KG1 (cell line): Measurements from ENCODE around the gene TRMT2A.

Experiments
- DNase-seq: peaks from one replicate; lab custom pipeline; 2025; lab: John Stamatoyannopoulos, UW

Gene TRMT2A

DNA sequence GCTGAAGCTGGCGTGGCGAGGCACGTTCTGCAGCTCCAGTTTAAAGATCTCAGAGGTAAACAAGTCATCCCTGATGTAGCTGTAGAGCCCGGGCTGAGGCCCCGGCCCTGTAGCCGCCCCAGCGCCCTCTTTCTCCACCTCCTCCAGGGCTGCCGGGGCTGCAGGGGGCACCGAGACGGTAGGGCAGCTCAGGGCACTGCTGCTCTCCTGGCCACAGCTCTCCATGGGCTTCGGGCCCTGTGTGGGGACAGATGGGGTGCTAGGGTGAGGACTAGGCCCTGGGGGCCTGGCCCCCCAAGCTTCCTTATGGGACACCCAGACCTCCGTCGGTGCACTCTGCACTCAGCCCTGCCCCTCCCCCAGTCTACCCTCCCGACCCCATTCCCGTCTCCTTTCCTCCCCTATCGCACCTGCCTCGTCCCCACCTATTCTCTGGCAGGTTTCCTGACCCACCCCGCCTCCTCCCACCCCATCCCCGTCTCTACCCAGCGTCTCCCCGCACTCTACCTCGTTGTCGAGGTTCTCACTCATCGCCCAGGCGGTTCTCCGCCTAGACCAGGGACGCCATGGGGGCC, 563 bp downstream of the TRMT2A start:
- no peak for DNase-seq

DNA sequence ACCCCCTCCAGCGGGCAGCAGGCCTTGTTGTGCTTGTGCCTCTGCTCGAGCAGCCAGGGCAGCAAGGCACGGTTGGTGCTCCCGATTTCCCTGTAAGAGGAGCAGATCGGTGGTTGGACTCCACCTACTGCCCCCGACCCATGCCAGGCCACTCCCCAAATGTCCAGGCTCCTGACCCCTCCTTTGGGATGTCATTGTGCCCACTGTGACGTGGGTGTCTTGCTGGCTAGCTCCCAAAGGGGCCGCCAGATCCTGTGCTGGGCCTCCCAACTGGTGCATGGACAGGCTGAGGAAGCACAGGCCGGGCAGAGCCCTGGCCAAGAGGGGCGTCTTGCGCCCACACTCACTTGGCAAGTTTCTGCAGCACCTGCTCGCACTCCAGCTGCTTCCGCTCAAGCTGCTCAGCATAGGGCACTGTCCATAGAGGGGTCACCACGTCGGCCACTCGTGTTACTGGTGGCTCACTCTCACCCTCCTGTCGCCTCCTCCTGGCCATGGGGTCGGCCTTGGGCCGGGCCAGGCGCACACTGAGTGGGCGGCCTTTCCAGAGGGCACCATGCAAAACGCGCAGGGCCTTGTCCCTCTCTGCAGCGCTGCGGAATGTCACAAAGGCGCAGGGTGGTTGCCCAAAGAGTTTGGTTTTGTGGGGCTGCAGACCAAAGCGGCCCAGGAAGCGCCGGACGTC, 1.2 kb downstream of the TRMT2A start, which contains the start of gene RANBP1:
TSS of gene RANBP1 (plus strand) at position 414 of the 685 bp plus-strand sequence. CDS start at position 495, 81 bp downstream.
- no peak for DNase-seq

DNA sequence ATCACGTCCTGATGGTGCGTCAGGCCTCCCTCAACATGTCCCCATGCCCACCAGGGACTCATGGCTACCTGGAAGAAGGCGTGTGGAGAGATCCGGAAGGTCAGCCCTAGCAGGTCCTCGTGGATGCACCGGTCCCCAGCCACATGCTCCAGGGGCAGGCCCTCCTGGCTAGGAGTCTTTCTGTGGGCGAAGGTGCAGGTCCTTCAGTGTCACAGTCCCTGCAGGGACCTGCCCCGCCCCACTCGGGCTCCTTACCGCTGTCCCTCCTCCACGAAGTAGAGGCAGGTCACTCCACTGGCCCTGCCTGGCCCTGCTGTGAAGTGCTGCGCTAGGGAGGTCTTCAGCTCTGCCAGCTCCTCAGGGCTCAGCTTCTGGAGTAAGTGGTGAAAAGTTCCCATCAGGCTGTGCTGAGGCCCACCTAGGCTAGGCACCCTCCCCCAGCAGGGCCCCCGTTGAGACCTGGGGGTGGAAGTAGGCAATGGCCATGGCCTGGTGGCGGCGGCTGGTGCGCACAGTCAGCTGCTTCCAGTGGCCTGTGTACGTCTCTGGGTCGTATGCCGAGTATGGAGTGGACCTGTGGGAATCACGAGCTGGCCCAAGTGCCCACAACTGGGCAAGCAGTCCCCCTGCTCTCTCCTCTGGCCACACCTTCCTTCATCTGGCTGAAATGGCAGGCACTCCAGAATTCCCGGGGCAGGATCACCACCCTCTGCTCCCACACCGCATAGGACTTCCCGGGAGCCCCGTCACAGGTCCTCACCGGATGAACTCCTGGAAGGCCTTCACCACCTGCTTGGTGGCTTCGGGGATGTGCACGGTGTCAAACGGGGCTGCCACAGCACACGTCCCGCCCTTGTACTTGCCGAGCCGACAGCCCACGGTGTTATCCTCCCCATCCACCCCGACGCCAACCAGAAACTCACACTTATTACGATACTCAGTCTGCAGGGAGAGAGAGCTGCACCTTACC, 2.2 kb downstream of the TRMT2A start:
- no peak for DNase-seq

- no peak for DNase-seq
Observed at GRCh38 chr22:20113551-20114310, 3.3 kb downstream of the TRMT2A start.

- no peak for DNase-seq
Observed at GRCh38 chr22:20112623-20113511, 4.2 kb downstream of the TRMT2A start.

DNA sequence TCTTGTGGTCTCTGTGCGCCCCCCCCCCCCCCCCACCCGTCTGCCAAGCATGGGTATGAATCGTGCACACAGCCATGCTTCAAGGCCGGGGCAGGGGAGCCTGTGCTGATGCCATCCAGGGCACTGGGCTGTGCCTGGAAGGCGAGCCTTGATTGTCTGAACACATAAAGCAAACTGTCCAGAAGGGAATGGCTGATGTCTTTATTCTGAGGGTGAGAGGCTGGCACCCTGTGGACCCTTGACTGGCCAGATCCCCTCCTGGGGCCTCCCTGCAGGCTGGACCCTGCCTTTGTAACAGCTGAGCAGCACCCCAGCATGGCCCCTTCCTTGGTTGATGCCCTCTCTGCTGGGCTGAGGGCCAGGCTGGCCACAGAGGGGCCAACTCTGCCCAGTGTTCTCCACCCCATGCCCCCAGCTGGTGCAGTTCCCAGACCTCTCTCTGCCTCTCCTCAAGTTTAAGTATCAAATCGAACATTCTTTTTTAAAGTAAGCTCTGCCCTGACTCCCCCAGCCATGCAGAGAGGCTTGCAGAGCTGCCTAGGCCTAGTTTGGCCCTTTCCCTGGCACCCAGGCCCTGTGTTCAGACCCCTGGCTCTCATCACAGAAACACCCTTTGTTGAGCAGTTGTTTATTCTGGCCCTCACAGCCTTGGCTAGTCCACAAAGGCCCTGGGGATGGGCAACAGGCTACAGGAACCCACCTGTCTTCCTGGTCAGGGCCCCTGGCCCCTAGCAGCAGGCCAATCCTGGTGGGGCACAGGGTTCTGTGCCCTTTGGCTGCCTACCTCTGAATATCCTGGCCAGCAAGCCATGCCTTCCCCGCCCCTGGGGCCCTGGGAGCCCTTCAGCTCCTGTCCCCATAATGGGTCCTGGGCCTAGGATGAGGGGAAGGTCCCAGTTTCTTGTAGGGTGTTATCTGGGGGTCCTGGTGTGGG, 5.1 kb downstream of the TRMT2A start:
- no peak for DNase-seq

DNA sequence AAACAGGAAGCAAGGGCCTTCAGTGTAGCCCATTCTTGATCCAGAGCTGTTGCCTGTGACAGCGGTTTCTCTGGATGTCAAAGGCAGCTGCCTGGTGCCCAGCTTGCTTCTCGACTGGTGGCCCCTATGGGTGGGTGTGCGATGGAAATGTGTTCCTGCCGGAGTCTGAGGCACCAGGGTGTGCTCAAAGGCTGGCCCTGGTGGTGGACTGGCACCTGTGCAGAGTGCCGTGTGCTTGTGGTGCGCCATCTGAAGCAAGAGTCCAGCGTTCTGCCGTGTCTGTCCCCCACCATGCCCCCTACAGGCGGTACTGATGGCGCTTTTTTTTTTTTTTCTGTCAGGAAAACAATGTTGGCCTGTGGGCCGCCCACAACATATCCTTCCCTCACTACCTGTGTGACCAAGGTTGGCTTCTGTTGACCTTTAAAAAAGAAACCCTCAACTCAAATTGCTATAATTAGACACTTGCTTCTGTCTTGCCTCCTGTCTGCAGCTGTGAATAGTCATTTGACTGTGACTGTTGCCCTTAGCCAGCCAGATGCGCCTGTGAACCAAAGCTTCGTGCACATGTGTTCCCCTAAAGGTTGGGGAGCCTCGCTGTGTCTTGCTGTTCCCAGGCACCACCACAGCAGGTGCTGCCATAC, 5.9 kb downstream of the TRMT2A start:
- DNase-seq = no peak

DNA sequence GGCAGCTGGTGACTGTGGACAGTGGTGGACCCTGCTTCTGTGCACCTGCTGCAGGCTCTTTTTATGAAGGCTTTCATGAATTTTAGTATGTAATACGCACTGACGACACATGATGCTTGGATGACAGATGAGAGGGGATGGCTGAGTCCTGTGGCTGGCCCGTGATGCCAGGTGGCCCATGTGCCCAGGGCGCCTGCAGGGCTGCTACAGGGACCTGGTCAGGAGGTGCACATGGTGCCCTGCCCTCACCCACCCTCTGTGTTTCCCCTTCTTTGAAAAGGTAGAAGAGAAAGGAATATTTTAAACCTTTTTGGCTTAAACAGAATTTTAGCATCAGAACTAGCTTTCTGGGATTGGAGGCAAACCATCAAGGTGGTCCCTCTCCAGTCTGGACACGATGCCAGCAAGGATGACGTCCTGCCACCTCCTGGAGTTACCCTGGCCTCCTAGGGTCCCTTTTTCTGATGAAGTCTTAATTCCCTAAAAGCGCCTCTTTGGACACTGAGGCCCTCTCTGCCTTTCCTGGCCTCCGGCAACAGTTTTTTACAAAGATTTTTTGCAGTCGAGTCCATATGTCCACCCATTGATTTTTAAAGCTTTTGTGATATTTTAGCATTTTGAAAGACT, 6.6 kb downstream of the TRMT2A start:
- no peak for DNase-seq

DNA sequence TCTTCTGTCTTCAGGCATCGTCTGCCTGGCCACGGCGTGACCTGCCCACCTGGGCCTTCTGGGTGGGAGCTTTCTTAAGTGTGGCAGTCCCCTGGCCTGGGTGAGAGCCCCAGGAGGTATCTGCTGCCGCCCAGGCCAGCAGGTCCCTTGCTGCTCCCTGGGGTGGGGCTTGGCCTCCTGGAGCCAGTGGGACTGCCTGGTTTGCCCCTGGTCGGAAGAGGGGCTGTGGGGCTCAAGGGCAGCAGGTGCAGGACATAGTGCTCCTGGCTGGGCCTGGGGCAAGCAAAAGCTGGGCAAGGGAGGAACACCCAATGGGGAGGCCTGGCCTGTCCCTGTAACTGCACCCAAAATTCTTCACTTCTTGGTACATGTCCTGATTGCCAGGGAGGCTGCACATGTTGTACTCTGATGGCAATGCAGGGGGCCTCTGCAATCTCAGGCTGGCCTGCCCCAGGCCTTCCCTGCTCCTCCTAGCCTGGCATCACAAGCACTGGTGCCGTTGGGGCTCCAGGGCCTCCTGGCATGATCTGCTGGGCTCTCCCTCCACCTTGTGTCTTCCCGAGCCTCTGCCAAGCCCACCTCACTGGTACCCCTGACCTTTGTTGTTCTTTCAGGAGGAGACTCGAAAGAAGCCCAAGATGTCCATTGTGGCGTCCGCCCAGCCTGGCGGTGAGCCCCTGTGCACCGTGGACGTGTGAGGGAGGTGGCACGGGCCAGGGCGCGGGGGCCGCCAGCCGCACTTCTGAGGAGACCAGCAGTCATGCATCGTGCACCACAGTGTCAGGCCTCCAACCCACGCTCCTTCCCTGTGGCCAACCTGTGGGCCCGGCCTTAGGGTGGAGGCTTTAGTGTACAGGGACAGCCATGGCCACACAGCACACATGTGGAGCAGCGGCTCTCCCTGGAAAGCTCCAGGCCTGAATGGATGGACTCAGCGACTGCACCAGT, 7.3 kb downstream of the TRMT2A start:
- DNase-seq = no peak

GRCh38 chr22:20108757-20109230, 8.2 kb downstream of the TRMT2A start:
- DNase-seq = no peak

GRCh38 chr22:20107951-20108756, 8.9 kb downstream of the TRMT2A start:
- no peak for DNase-seq

DNA sequence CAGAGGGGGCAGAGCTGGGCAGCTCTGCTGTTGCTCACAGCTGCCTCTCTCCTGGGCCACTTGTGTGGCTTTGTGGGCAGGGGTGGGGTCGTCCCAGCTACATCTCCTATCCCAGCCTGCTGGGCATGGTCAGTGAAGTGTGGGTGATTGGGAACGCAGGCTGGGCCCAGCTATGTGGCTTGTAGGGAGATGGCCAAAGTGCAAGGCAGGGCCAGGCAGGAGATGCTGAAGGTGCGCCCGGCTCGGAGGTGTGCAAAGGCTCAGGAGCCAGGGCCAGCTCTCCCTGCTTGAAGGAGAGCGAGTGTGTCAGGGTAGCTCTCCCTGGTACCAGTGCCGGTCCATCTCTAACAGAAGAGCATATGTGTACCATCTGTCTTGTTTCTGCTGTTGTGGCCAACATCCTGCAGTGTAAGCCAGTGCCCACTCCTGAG, 9.5 kb downstream of the TRMT2A start:
- no peak for DNase-seq

DNA sequence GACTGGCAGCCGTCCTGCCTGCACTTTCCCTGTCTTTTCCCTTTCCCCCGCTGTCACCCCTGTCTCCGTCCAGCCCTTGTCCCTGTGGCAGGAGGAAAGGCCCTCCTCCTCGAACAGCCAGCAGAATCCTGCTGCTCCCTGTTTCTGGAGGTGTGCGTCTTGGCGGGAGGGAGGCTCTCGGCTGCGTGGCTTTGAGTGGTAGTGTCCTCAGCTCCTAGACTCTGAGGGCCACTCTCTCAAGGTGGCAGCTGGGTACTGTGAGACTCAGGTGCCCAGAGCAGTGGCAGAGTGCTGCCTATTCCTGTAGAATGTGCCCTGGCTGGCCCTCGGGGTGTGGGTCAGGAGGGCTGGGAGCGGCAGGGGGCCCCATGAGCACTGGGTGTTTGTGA, 10.2 kb downstream of the TRMT2A start:
- DNase-seq = no peak

DNA sequence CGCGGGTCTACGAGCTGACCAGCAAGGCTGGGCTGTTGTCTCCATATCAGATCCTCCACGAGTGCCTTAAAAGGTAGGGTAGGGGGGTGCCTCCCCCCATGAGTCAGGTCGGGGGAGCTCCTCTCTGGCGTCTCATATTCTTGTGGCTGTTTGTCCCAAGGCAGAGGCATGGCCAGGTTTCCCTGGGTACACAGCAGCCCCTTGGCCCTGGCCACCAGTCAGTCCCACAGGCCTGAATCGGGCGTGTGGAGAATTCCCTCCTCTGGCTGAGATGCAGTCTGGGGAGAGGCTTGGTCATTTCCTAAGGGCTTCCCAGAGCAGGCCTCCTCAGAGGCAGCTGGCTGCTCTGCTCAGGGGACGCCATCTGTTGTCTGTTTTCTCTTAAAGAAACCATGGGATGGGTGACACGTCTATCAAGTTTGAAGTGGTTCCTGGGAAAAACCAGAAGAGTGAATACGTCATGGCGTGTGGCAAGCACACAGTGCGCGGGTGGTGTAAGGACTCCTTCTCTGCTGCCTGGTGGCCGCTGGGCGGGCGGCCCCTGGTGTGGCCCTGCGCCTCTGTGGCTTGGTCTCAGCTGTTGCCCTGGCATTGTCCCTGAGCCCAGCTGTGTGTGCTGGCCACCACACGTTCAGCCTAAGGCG, 10.7 kb downstream of the TRMT2A start:
- no peak for DNase-seq

- no peak for DNase-seq
Observed at GRCh38 chr22:20105456-20106204, 11.4 kb downstream of the TRMT2A start.
